H1 (cell line): ENCODE measurements around the gene FBXL17. TPM values are rescaled to one million over a fixed set of nuclear protein-coding genes. Genes with fewer than 3 reads are reported as not detected.

Experiments
- CTCF ChIA-PET: fragments of 300-600 bp; sonication (Branson Sonifier 250); formaldehyde crosslinking; loops from one replicate; lab custom pipeline; 2021; ENCODE audit not compliant: partially characterized antibody; lab: Charles Lee
- POLR2A ChIA-PET: fragments of 300-600 bp; sonication (Branson Sonifier 250); formaldehyde crosslinking; loops from one replicate; lab custom pipeline; 2021; ENCODE audit warnings: inconsistent platforms; ENCODE audit not compliant: partially characterized antibody; lab: Charles Lee
- DNase-seq, 2 experiments: peaks; one replicate each; pipeline versions ENCODE4 v3.0.0 to v3.0.0-alpha.2; 2010 to 2022; ENCODE audit warnings: low spot score in 2 of 2, low read depth in 1 of 2, mixed read lengths in 1 of 2
- FAIRE-seq: peaks from 2 replicates; lab custom pipeline; 2011; peaks lifted over from hg19 to GRCh38; lab: Jason Lieb, UNC
- H2AFZ ChIP-seq: 2 replicates; pipeline ENCODE4 v1.8.1; 2012; ENCODE audit warnings: low read length, inconsistent platforms
- H2AK5ac ChIP-seq: 2 replicates; pipeline ENCODE4 v1.6.1; 2013; ENCODE audit warnings: low read depth, low read length
- H2BK120ac ChIP-seq: replicated peaks from 2 replicates; pipeline ENCODE3; 2013; ENCODE audit warnings: low read depth, low read length, inconsistent platforms
- H2BK12ac ChIP-seq: 2 replicates; pipeline ENCODE4 v1.6.1; 2013; ENCODE audit warnings: low read depth, low read length
- H2BK15ac ChIP-seq: 2 replicates; pipeline ENCODE4 v1.6.1; 2013; ENCODE audit warnings: low read length
- H2BK20ac ChIP-seq: 2 replicates; pipeline ENCODE4 v1.6.1; 2013; ENCODE audit warnings: low read length
- H2BK5ac ChIP-seq: 2 replicates; pipeline ENCODE4 v1.6.1; 2013; ENCODE audit warnings: low read depth, low read length
- H3K14ac ChIP-seq: 2 replicates; pipeline ENCODE4 v1.6.1; 2013; ENCODE audit warnings: inconsistent platforms; ENCODE audit not compliant: insufficient read length
- H3K18ac ChIP-seq: 2 replicates; pipeline ENCODE4 v1.6.1; 2013; ENCODE audit warnings: low read length; ENCODE audit errors: extremely low read depth
- H3K23ac ChIP-seq: 2 replicates; pipeline ENCODE4 v1.6.1; 2013; ENCODE audit warnings: inconsistent platforms; ENCODE audit not compliant: insufficient read length
- H3K23me2 ChIP-seq: 2 replicates; pipeline ENCODE4 v1.6.1; 2013; ENCODE audit warnings: low read depth, low read length
- H3K27ac ChIP-seq: 2 replicates; pipeline ENCODE4 v1.6.1; 2011; ENCODE audit warnings: low read depth, low read length, inconsistent platforms
- H3K27me3 ChIP-seq, 4 experiments: replicated peaks in 1 of 4; 1 replicate in 1 of 4; 2 replicates in 3 of 4; pipeline versions ENCODE4 v1.6.1 to v1.8.1; 2011 to 2013; ENCODE audit warnings: low read length in 3 of 4, mild to moderate bottlenecking in 3 of 4, inconsistent platforms in 2 of 4, mixed read lengths in 2 of 4, moderate library complexity in 1 of 4; ENCODE audit not compliant: control insufficient read depth in 3 of 4, insufficient read depth in 3 of 4; ENCODE audit errors: extremely low read depth in 1 of 4
- H3K36me3 ChIP-seq, 4 experiments: 2 replicates each; pipeline versions ENCODE4 v1.6.1 to v1.8.1; 2011 to 2013; ENCODE audit warnings: mild to moderate bottlenecking in 4 of 4, low read length in 3 of 4, moderate library complexity in 2 of 4, control low read depth in 1 of 4, inconsistent platforms in 1 of 4; ENCODE audit not compliant: insufficient read depth in 4 of 4, control insufficient read depth in 2 of 4
- H3K4ac ChIP-seq: replicated peaks from 2 replicates; pipeline ENCODE3; 2013; ENCODE audit warnings: low read length, low read depth, mixed read lengths, inconsistent platforms; ENCODE audit not compliant: insufficient read length
- H3K4me1 ChIP-seq, 4 experiments: replicated peaks in 1 of 4; 1 replicate in 1 of 4; 2 replicates in 3 of 4; pipeline versions ENCODE4 v1.6.1 to v1.8.1; 2011 to 2013; ENCODE audit warnings: low read length in 3 of 4, inconsistent platforms in 2 of 4, mixed read lengths in 1 of 4; ENCODE audit not compliant: insufficient read depth in 4 of 4, control insufficient read depth in 3 of 4
- H3K4me2 ChIP-seq, 2 experiments: 2 replicates each; pipeline versions ENCODE4 v1.6.1 to v1.8.1; 2011 to 2013; ENCODE audit warnings: low read depth in 2 of 2, low read length in 2 of 2, control low read depth in 1 of 2, inconsistent platforms in 1 of 2, mild to moderate bottlenecking in 1 of 2; ENCODE audit not compliant: insufficient read depth in 1 of 2
- H3K4me3 ChIP-seq, 4 experiments: fragments of 200-600, 300-600 bp in 1 of 4; sonication (generic), shearing (Covaris generic), sonication (Bioruptor Twin) in 1 of 4; 2 replicates each; pipeline versions ENCODE4 v1.5.1 to v1.8.1; 2011 to 2016; ENCODE audit warnings: low read length in 4 of 4, low read depth in 3 of 4, control low read depth in 2 of 4, inconsistent platforms in 2 of 4, mild to moderate bottlenecking in 2 of 4, mixed read lengths in 1 of 4, moderate library complexity in 1 of 4; ENCODE audit not compliant: insufficient read depth in 2 of 4; ENCODE audit errors: extremely low read depth in 1 of 4
- H3K56ac ChIP-seq: replicated peaks from 2 replicates; pipeline ENCODE3; 2013; ENCODE audit warnings: low read depth, mild to moderate bottlenecking, mixed read lengths, low read length, inconsistent platforms; ENCODE audit not compliant: insufficient read length
- H3K79me1 ChIP-seq: 2 replicates; pipeline ENCODE4 v1.6.1; 2013; ENCODE audit warnings: low read depth, low read length, control low read depth
- H3K79me2 ChIP-seq, 2 experiments: 2 replicates each; pipeline versions ENCODE4 v1.6.1 to v1.8.1; 2012 to 2013; ENCODE audit warnings: low read length in 2 of 2, mild to moderate bottlenecking in 2 of 2, inconsistent platforms in 1 of 2; ENCODE audit not compliant: insufficient read depth in 2 of 2, control insufficient read depth in 1 of 2
- H3K9ac ChIP-seq, 4 experiments: replicated peaks in 1 of 4; 1 replicate in 1 of 4; 2 replicates in 3 of 4; pipeline versions ENCODE4 v1.6.1 to v1.8.1; 2011 to 2013; ENCODE audit warnings: low read depth in 3 of 4, low read length in 3 of 4, control low read depth in 2 of 4, mild to moderate bottlenecking in 2 of 4, moderate library complexity in 2 of 4, inconsistent platforms in 1 of 4; ENCODE audit errors: extremely low read depth in 1 of 4
- H3K9me3 ChIP-seq, 2 experiments: 2 replicates each; pipeline versions ENCODE4 v1.6.1 to v1.8.1; 2012 to 2013; ENCODE audit warnings: mild to moderate bottlenecking in 2 of 2, moderate library complexity in 2 of 2, control low read depth in 1 of 2, inconsistent platforms in 1 of 2, low read depth in 1 of 2, low read length in 1 of 2, mixed read lengths in 1 of 2; ENCODE audit not compliant: insufficient read depth in 2 of 2
- H4K20me1 ChIP-seq, 2 experiments: replicated peaks in 1 of 2; 2 replicates each; pipeline versions ENCODE3 to v1.8.1; 2011 to 2013; ENCODE audit warnings: inconsistent platforms in 2 of 2, low read length in 2 of 2, mild to moderate bottlenecking in 1 of 2; ENCODE audit not compliant: insufficient read depth in 2 of 2, control insufficient read depth in 1 of 2
- H4K5ac ChIP-seq: 2 replicates; pipeline ENCODE4 v1.6.1; 2013; ENCODE audit warnings: low read length, low read depth, mixed read lengths, inconsistent platforms; ENCODE audit not compliant: insufficient read length
- H4K8ac ChIP-seq: 2 replicates; pipeline ENCODE4 v1.8.0; 2013; ENCODE audit warnings: mild to moderate bottlenecking, moderate library complexity, low read length, inconsistent platforms; ENCODE audit not compliant: insufficient read depth; ENCODE audit errors: extremely low read depth
- H4K91ac ChIP-seq: replicated peaks from 2 replicates; pipeline ENCODE3; 2013; ENCODE audit warnings: low read length, mixed read lengths, inconsistent platforms; ENCODE audit not compliant: insufficient read length
- CEBPB ChIP-seq: IDR thresholded peaks from 2 replicates; pipeline ENCODE4 v1.6.1; 2012; ENCODE audit warnings: low read depth, low read length
- SRF ChIP-seq: IDR thresholded peaks from 2 replicates; pipeline ENCODE4 v1.6.1; 2011; ENCODE audit warnings: mild to moderate bottlenecking, low read depth, low read length, moderate library complexity
- WGBS, 2 experiments: shearing (Covaris generic) in 1 of 2; methylation state at CpG; one replicate each; pipeline versions ENCODE4 v1.1.6 to v1.1.7; 2013 to 2015; ENCODE audit warnings: low lambda C conversion rate in 2 of 2, mixed read lengths in 2 of 2, inconsistent platforms in 1 of 2, low coverage in 1 of 2, missing lambda C conversion rate in 1 of 2; ENCODE audit not compliant: insufficient replicate concordance in 2 of 2, insufficient coverage in 1 of 2, insufficient read length in 1 of 2; ENCODE audit errors: extremely low coverage in 1 of 2, missing lambda C conversion rate in 1 of 2; 5-methylcytosine and 5-hydroxymethylcytosine counted together
- polyA plus RNA-seq, 7 experiments: library from polyadenylated mRNA; depleted of rRNA in 3 of 7; stranded (reverse) in 5 of 7; unstranded in 2 of 7; fragments of >200 nt in 5 of 7; fragments of 200-250 nt in 2 of 7; gene quantifications; 1 replicate in 5 of 7; 2 replicates in 1 of 7; 4 replicates in 1 of 7; pipeline versions ENCODE4 v1.2.1 to v1.2.3, GENCODE V29; 2011 to 2013; ENCODE audit warnings: missing spikeins in 2 of 7, mixed read lengths in 2 of 7
- total RNA-seq: library from RNA; stranded (reverse); fragmentation: NEBNext Ultra II Directional; extraction: Animal tissue kit (Norgen Biotek cat#: 25700); gene quantifications from 2 replicates; pipeline ENCODE4 v1.2.1, GENCODE V29; 2021

Gene FBXL17
- total and polyA plus RNA-seq, 2 of the 8 experiments (the other 6 are each of a cell fraction or from before 2014, with no cell fraction given): 0.35 to 4.3 TPM

- no peak overlapping the region for H2BK5ac ChIP-seq
- H3K4me2 ChIP-seq: no peak overlapping the region
- no peaks in the 10 kb centered on the region for H3K79me1 ChIP-seq
- H2AK5ac ChIP-seq: no peak overlapping the region
- no peak overlapping the region for H4K8ac ChIP-seq
- no peak for TF ChIP-seq SRF
- TF ChIP-seq CEBPB: peak; percentile 54; the same call in 1 of the 2 replicates
- H3K14ac ChIP-seq: no peak overlapping the region
- H4K91ac ChIP-seq: no peak overlapping the region
- H3K27ac ChIP-seq: no peak overlapping the region
- CTCF ChIA-PET: interaction anchor here (1.2 kb wide), 1 partner anchor 10 kb away, joined by 4 read pairs; no protein-coding TSS in a partner anchor
- POLR2A ChIA-PET: interaction anchor here (0.7 kb wide), 1 partner anchor 20 kb away, joined by 3 read pairs; no protein-coding TSS in a partner anchor
- WGBS, 2 experiments: 88% methylated on average over 2 of the region's 2 CpGs; no CpG with 5 or more reads in 1 of the 2 experiments
- no peak overlapping the region for H2BK120ac ChIP-seq
- no peak overlapping the region for H2AFZ ChIP-seq
- H3K18ac ChIP-seq: no peak overlapping the region
- no peaks in the 10 kb centered on the region for H3K36me3 ChIP-seq
- H3K9me3 ChIP-seq: no peaks in the 10 kb centered on the region
- no peaks in the 10 kb centered on the region; the same call in 1 of the 2 replicates for H3K23me2 ChIP-seq
- no peak overlapping the region for H3K56ac ChIP-seq
- H3K27me3 ChIP-seq: no peaks in the 10 kb centered on the region
- H4K5ac ChIP-seq: no peak overlapping the region
- H3K79me2 ChIP-seq: no peaks in the 10 kb centered on the region
- H2BK20ac ChIP-seq: no peak overlapping the region
- DNase-seq (no peak), FAIRE-seq (no peak)
- no peak overlapping the region for H2BK15ac ChIP-seq
- H3K9ac ChIP-seq: no peak overlapping the region
- H3K4me3 ChIP-seq: no peak overlapping the region
- H3K23ac ChIP-seq: no peak overlapping the region
- H4K20me1 ChIP-seq: no peaks in the 10 kb centered on the region
- H2BK12ac ChIP-seq: no peak overlapping the region
- no peak overlapping the region for H3K4ac ChIP-seq
- H3K4me1 ChIP-seq: peaks cover 0 to 8% (median 4%) of the 10 kb centered on the region in 4 experiments; a peak in 2 of 7 replicates
Measured at GRCh38 chr5:107941036-107941435, 440.9 kb downstream of the FBXL17 start.
